ENCODE data around the gene U2AF2. TPM values are rescaled to one million over a fixed set of nuclear protein-coding genes. Genes with fewer than 3 reads are reported as not detected.

Gene U2AF2
- polyA plus RNA-seq, 6 donors from 2014 or later = 3.2 to 13.7 (median 9.3) TPM

- Mint-ChIP-seq H3K36me3 (peaks cover 0 to 7% of the 10 kb centered on the region in 2 donors), H3K27ac (peak overlapping the region; percentile 53 to 95 (median 90)), H3K27me3 (no peaks in the 10 kb centered on the region), H3K4me1 (peaks cover 48 to 72% (median 66%) of the 10 kb centered on the region in 3 donors), H3K9me3 (peaks cover 0 to 3% (median 0%) of the 10 kb centered on the region in 7 donors), H3K4me3 (peak overlapping the region; percentile 91 to 99 (median 94))
- ATAC-seq (ENCODE audit: low read depth in 2 of 2) = peak in 1 of 2 donors; percentile 2
- DNase-seq = peak; percentile 36
Observed at GRCh38 chr19:55641426-55642152, 13.2 kb upstream of the U2AF2 start.

- Mint-ChIP-seq H3K9me3 (peaks cover 0 to 3% (median 0%) of the 10 kb centered on the region in 7 donors), H3K4me1 (peaks cover 44 to 72% (median 65%) of the 10 kb centered on the region in 3 donors), H3K27ac (peak overlapping the region; percentile 91 to 99 (median 96)), H3K4me3 (peak overlapping the region; percentile 91 to 99 (median 97)), H3K27me3 (no peaks in the 10 kb centered on the region), H3K36me3 (peaks cover 0 to 7% of the 10 kb centered on the region in 2 donors)
- DNase-seq = peak; percentile 46
- peak in 1 of 2 donors; percentile 11 for ATAC-seq (ENCODE audit: low read depth in 2 of 2)
Observed at GRCh38 chr19:55642153-55643002, 12.5 kb upstream of the U2AF2 start.

- peaks cover 38 to 67% (median 61%) of the 10 kb centered on the region in 3 donors for H3K4me1 Mint-ChIP-seq
- peak within 1 kb of the TSS; percentile 91 to 99 (median 97) for H3K4me3 Mint-ChIP-seq
- peaks cover 0 to 2% (median 0%) of the 10 kb centered on the region in 7 donors for H3K9me3 Mint-ChIP-seq
- no peaks in the 10 kb centered on the region for H3K36me3 Mint-ChIP-seq
- peak; percentile 77 for DNase-seq
- no peaks in the 10 kb centered on the region for H3K27me3 Mint-ChIP-seq
- ATAC-seq (ENCODE audit: low read depth in 2 of 2) = peak; percentile 26 to 54
- peak within 1 kb of the TSS; percentile 91 to 99 (median 96) for H3K27ac Mint-ChIP-seq
Observed at GRCh38 chr19:55643003-55643886, 11.6 kb upstream of the U2AF2 start, which contains the start of gene ZNF581. Gene ZNF581, plus strand, starts transcription at chr19:55643649. Its CDS starts 923 bp downstream, at chr19:55644572.

GRCh38 chr19:55643887-55644176 is 11.0 kb upstream of the U2AF2 start:
- Mint-ChIP-seq H3K9me3 (peaks cover 0 to 2% (median 0%) of the 10 kb centered on the region in 7 donors), H3K4me3 (peak overlapping the region; percentile 91 to 99 (median 96)), H3K27me3 (no peaks in the 10 kb centered on the region), H3K36me3 (no peaks in the 10 kb centered on the region), H3K27ac (peak overlapping the region; percentile 30 to 98 (median 85)), H3K4me1 (peaks cover 41 to 64% (median 63%) of the 10 kb centered on the region in 3 donors)
- ATAC-seq (ENCODE audit: low read depth in 2 of 2) (no peak), DNase-seq (no peak)

- no peaks in the 10 kb centered on the region for H3K36me3 Mint-ChIP-seq
- peak overlapping the region; percentile 91 to 99 (median 96) for H3K4me3 Mint-ChIP-seq
- H3K27ac Mint-ChIP-seq = peak overlapping the region; percentile 36 to 98 (median 88)
- no peaks in the 10 kb centered on the region for H3K27me3 Mint-ChIP-seq
- DNase-seq = no peak
- ATAC-seq (ENCODE audit: low read depth in 2 of 2) = no peak
- peaks cover 40 to 68% (median 63%) of the 10 kb centered on the region in 3 donors for H3K4me1 Mint-ChIP-seq
- no peaks in the 10 kb centered on the region for H3K9me3 Mint-ChIP-seq
Observed at GRCh38 chr19:55644191-55644833, 10.5 kb upstream of the U2AF2 start.

- ATAC-seq (ENCODE audit: low read depth in 2 of 2) = no peak
- peaks cover 47 to 72% (median 64%) of the 10 kb centered on the region in 3 donors for H3K4me1 Mint-ChIP-seq
- no peaks in the 10 kb centered on the region for H3K27me3 Mint-ChIP-seq
- H3K27ac Mint-ChIP-seq = peak overlapping the region in 4 of 6 donors; percentile 33 to 95 (median 37)
- DNase-seq = no peak
- peak overlapping the region; percentile 57 to 98 (median 93) for H3K4me3 Mint-ChIP-seq
- H3K36me3 Mint-ChIP-seq = no peaks in the 10 kb centered on the region
- H3K9me3 Mint-ChIP-seq = no peaks in the 10 kb centered on the region
Observed at GRCh38 chr19:55644842-55645511, 9.9 kb upstream of the U2AF2 start.

- no peak for DNase-seq
- Mint-ChIP-seq H3K27ac (peak overlapping the region in 3 of 6 donors; percentile 13 to 44 (median 33)), H3K27me3 (no peaks in the 10 kb centered on the region), H3K9me3 (no peaks in the 10 kb centered on the region), H3K4me3 (peak overlapping the region; percentile 38 to 95 (median 66)), H3K4me1 (peaks cover 52 to 72% (median 64%) of the 10 kb centered on the region in 3 donors), H3K36me3 (no peaks in the 10 kb centered on the region)
- ATAC-seq (ENCODE audit: low read depth in 2 of 2) = no peak
Observed at GRCh38 chr19:55645512-55645881, 9.3 kb upstream of the U2AF2 start.

GRCh38 chr19:55646889-55647731 is 7.7 kb upstream of the U2AF2 start:
- peak; percentile 71 for DNase-seq
- peaks cover 0 to 5% of the 10 kb centered on the region in 2 donors for H3K36me3 Mint-ChIP-seq
- peaks cover 50 to 74% (median 61%) of the 10 kb centered on the region in 3 donors for H3K4me1 Mint-ChIP-seq
- peak overlapping the region; percentile 85 to 98 (median 92) for H3K27ac Mint-ChIP-seq
- H3K9me3 Mint-ChIP-seq = no peaks in the 10 kb centered on the region
- H3K4me3 Mint-ChIP-seq = peak overlapping the region; percentile 91 to 98 (median 97)
- peak; percentile 63 to 67 for ATAC-seq (ENCODE audit: low read depth in 2 of 2)
- H3K27me3 Mint-ChIP-seq = no peaks in the 10 kb centered on the region

- peak within 1 kb of the TSS; percentile 91 to 98 (median 97) for H3K4me3 Mint-ChIP-seq
- ATAC-seq (ENCODE audit: low read depth in 2 of 2) (peak; percentile 41 to 49), DNase-seq (peak; percentile 67)
- peak within 1 kb of the TSS; percentile 87 to 98 (median 94) for H3K27ac Mint-ChIP-seq
- peaks cover 49 to 71% (median 59%) of the 10 kb centered on the region in 3 donors for H3K4me1 Mint-ChIP-seq
- H3K36me3 Mint-ChIP-seq = peaks cover 0 to 5% of the 10 kb centered on the region in 2 donors
- H3K27me3 Mint-ChIP-seq = no peaks in the 10 kb centered on the region
- no peaks in the 10 kb centered on the region for H3K9me3 Mint-ChIP-seq
Observed at GRCh38 chr19:55647732-55648584, 6.9 kb upstream of the U2AF2 start, which contains the start of gene CCDC106. Gene CCDC106, plus strand, starts transcription at chr19:55648212. Its CDS starts 835 bp downstream, at chr19:55649047.

- ATAC-seq (ENCODE audit: low read depth in 2 of 2) = no peak
- Mint-ChIP-seq H3K4me3 (peak overlapping the region; percentile 81 to 98 (median 91)), H3K27me3 (no peaks in the 10 kb centered on the region), H3K27ac (peak overlapping the region in 5 of 6 donors; percentile 77 to 93 (median 87)), H3K9me3 (no peaks in the 10 kb centered on the region), H3K36me3 (peaks cover 0 to 5% of the 10 kb centered on the region in 2 donors), H3K4me1 (peaks cover 43 to 63% (median 59%) of the 10 kb centered on the region in 3 donors)
- DNase-seq = no peak
Observed at GRCh38 chr19:55648585-55649267, 6.1 kb upstream of the U2AF2 start.
